Activated T-helper 17 cell treated with anti-CD3 and anti-CD28 coated beads, Interleukin-2, amount 50 U/mL, for 72 hours (primary cell): ENCODE data around the gene DPCD. TPM values are rescaled to one million over a fixed set of nuclear protein-coding genes. Genes with fewer than 3 reads are reported as not detected.

Source experiments
- ATAC-seq: fragments of 150-1000 bp; cut with Tn5 transposase; replicated peaks from 2 replicates; pipeline ENCODE4 v1.10.0; 2021; ENCODE audit warnings: mild to moderate bottlenecking, moderate library complexity
- H3K27ac Mint-ChIP-seq: one replicate; pipeline ENCODE4 v1.8.0; 2022; ENCODE audit warnings: mixed read lengths
- H3K27me3 Mint-ChIP-seq: one replicate; pipeline ENCODE4 v1.8.0; 2022; ENCODE audit warnings: mixed read lengths
- H3K36me3 Mint-ChIP-seq: one replicate; pipeline ENCODE4 v1.8.0; 2022; ENCODE audit warnings: low read depth, mild to moderate bottlenecking, mixed read lengths
- H3K4me1 Mint-ChIP-seq: one replicate; pipeline ENCODE4 v1.8.0; 2022; ENCODE audit warnings: mixed read lengths
- H3K4me3 Mint-ChIP-seq: one replicate; pipeline ENCODE4 v1.8.0; 2022; ENCODE audit warnings: mild to moderate bottlenecking, mixed read lengths
- H3K9me3 Mint-ChIP-seq: one replicate; pipeline ENCODE4 v1.8.0; 2022; ENCODE audit warnings: mixed read lengths
- total RNA-seq, 2 donors: library from RNA; stranded (reverse); gene quantifications; one replicate each; pipeline ENCODE4 v1.2.3, GENCODE V29; 2022

DPCD gene
- 10 to 100 TPM; 10.6 to 19.2 TPM for total RNA-seq

- Mint-ChIP-seq H3K27ac (peak within 1 kb of the TSS; percentile 87), H3K27me3 (no peaks in the 10 kb centered on the region), H3K9me3 (no peaks in the 10 kb centered on the region), H3K4me3 (peak within 1 kb of the TSS; percentile 86), H3K4me1 (no peaks in the 10 kb centered on the region), H3K36me3 (peaks cover 30% of the 10 kb centered on the region)
- peak; percentile 99 for ATAC-seq
Observed at GRCh38 chr10:101587725-101588653, at the start of gene DPCD, which contains the start of gene POLL. TSS of gene DPCD (plus strand) at chr10:101588321. CDS start at chr10:101588337, 16 bp downstream. TSS of gene POLL (minus strand) at chr10:101588257. CDS start at chr10:101587360, 897 bp downstream.

DNA sequence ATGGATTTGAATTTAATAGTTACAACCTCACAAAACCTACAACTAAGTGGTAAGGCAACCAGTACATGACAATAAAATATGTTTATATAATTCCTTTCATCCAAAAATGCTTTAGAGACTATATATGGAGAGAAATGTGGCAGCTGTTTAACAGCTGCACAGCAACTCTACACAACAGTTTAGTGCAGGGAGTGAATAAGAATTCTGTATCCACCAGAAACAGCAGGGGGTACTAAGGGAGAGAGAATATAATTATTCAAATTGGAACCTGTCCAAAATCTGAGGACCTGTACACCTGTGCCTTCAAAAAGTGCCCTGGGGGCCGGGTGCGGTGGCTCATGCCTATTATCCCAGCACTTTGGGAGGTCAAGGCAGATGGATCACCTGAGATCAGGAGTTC lies 49.7 kb upstream of the DPCD start:
- no peak for ATAC-seq
- no peak overlapping the region for H3K4me3 Mint-ChIP-seq
- H3K9me3 Mint-ChIP-seq = no peaks in the 10 kb centered on the region
- H3K4me1 Mint-ChIP-seq = no peaks in the 10 kb centered on the region
- no peaks in the 10 kb centered on the region for H3K27me3 Mint-ChIP-seq
- no peak overlapping the region for H3K27ac Mint-ChIP-seq
- H3K36me3 Mint-ChIP-seq = peaks cover 46% of the 10 kb centered on the region

- Mint-ChIP-seq H3K27ac (no peak overlapping the region), H3K9me3 (no peaks in the 10 kb centered on the region), H3K4me1 (peaks cover 3% of the 10 kb centered on the region), H3K4me3 (no peak overlapping the region), H3K36me3 (peaks cover 32% of the 10 kb centered on the region), H3K27me3 (no peaks in the 10 kb centered on the region)
- ATAC-seq = no peak
Observed at GRCh38 chr10:101545898-101546297, 42.2 kb upstream of the DPCD start.

- peak; percentile 84 for ATAC-seq
- Mint-ChIP-seq H3K4me1 (peaks cover 6% of the 10 kb centered on the region), H3K9me3 (no peaks in the 10 kb centered on the region), H3K36me3 (peaks cover 47% of the 10 kb centered on the region), H3K4me3 (no peak overlapping the region), H3K27ac (peak overlapping the region; percentile 64), H3K27me3 (no peaks in the 10 kb centered on the region)
Observed at GRCh38 chr10:101550965-101551364, 37.2 kb upstream of the DPCD start.

DNA sequence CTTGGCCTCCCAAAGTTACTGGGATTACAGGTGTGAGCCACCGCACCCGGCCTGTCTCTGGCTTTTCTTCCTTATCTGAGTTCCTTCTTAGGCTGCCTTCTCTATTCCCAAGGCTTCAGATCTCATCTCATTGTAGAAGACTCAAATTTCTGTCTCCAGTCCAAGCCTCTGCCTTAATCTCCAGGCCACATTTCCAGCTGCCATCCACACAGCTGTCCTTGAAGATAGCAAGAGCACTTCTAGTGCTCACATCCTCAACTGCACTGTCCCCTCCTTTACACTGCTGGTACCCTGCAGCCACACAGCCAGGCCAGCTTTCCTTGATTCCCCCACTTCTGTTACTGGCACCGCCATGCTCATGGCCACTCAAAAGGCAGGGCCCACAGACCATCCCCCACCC lies 35.7 kb upstream of the DPCD start:
- Mint-ChIP-seq H3K36me3 (peaks cover 42% of the 10 kb centered on the region), H3K9me3 (no peaks in the 10 kb centered on the region), H3K4me1 (peaks cover 7% of the 10 kb centered on the region), H3K4me3 (no peak overlapping the region), H3K27me3 (no peaks in the 10 kb centered on the region), H3K27ac (no peak overlapping the region)
- no peak for ATAC-seq

- H3K4me3 Mint-ChIP-seq = peak overlapping the region; percentile 5
Observed at GRCh38 chr10:101557541-101557940, 30.6 kb upstream of the DPCD start.

GRCh38 chr10:101558204-101558603 lies 29.9 kb upstream of the DPCD start:
- Mint-ChIP-seq H3K9me3 (no peaks in the 10 kb centered on the region), H3K27ac (peak overlapping the region; percentile 32), H3K27me3 (no peaks in the 10 kb centered on the region), H3K36me3 (peaks cover 17% of the 10 kb centered on the region), H3K4me1 (peaks cover 20% of the 10 kb centered on the region), H3K4me3 (peak overlapping the region; percentile 5)
- ATAC-seq = peak; percentile 65

More at GRCh38 chr10:101557541-101557940, 30.6 kb upstream of the DPCD start:
- Mint-ChIP-seq H3K27ac (peak overlapping the region; percentile 32), H3K27me3 (no peaks in the 10 kb centered on the region), H3K9me3 (no peaks in the 10 kb centered on the region), H3K4me1 (peaks cover 20% of the 10 kb centered on the region), H3K36me3 (peaks cover 24% of the 10 kb centered on the region)
- ATAC-seq = no peak

DNA sequence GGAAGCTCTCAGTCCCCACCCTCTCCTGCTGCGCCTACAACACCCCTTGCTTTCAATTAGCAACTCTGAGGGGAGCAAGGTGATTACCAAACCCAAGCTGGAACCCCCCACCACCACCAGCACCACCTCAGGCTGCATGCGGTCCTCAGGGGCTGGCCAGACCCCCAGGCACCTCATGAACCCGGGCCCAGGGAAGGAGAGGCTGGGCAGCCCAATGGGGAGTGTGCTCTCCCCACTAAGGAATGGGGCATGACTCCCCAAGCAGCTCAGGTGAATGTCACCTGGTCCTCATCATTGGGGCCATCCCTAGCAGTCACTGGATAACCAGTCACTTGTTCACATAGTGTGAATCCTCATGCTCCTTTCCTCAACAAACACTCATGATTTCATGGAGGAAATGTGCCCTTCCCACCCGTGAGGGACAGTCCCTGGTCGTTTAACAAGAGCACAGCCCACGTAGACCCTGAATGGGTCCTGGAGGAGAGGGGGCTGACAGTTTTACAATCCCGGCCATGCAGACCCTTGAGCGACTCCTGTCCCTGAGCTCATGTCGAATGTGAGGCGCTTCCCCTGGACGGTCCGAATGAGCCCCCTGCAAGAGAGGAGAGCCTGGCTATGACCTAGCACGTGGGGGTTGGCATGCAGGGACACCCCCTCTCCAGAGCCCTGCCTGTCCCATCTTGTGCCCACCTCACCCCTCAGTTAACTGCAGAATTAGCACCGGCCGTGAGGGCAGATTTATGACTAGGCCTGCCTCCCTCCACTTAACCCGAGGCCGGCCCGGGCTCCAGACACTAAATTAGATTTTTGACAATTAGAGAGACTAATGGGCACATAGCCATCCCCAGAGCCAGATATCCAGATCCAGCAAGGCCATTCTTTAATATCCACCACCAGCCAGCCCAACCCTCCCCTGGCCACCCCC lies 29.2 kb upstream of the DPCD start:
- H3K4me3 Mint-ChIP-seq = no peak overlapping the region
- H3K4me1 Mint-ChIP-seq = peaks cover 20% of the 10 kb centered on the region
- H3K27me3 Mint-ChIP-seq = peaks cover 2% of the 10 kb centered on the region
- H3K27ac Mint-ChIP-seq = peak overlapping the region; percentile 32
- no peaks in the 10 kb centered on the region for H3K9me3 Mint-ChIP-seq
- peaks cover 10% of the 10 kb centered on the region for H3K36me3 Mint-ChIP-seq
- ATAC-seq = no peak

DNA sequence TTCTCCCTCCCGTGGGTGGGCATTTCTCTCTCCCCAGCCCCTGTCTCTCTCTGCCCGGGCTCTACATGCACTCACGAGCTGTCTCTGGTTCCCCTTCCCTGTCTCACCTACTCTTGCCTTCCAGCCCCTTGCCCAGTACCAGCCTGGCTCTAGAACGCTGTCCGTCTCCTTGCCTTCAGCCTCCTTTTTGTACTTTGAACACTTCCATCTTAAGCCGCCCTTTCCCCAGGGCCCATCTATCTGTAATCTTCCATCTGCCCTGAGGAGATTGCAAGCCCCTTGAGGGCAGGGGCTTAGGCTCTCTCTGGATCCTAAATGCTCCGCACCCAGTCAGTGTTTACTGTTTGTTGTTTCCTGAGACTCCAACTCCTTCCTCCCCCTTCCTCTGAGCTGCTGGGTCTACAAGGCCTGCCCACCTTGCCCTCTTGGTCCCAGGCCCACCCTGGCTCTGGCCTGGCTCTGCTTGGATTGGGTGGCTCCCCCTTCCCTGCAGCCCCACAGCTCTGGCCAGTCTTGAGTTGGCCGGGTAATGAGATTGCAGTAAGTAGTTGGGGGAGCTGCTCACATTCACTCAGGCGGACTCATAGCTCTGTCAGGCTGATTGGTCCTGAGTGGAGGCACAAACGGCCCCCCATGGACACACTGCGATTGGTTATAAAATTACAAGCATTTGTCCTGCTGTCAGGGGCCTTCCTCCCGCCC lies 28.4 kb upstream of the DPCD start:
- peaks cover 6% of the 10 kb centered on the region for H3K27me3 Mint-ChIP-seq
- H3K27ac Mint-ChIP-seq = peak overlapping the region; percentile 32

GRCh38 chr10:101560298-101561067 lies 27.6 kb upstream of the DPCD start:
- no peak for ATAC-seq
- Mint-ChIP-seq H3K4me1 (peaks cover 20% of the 10 kb centered on the region), H3K27me3 (peaks cover 12% of the 10 kb centered on the region), H3K9me3 (no peaks in the 10 kb centered on the region), H3K36me3 (no peaks in the 10 kb centered on the region), H3K4me3 (no peak overlapping the region), H3K27ac (peak overlapping the region; percentile 67)

More for the DNA sequence above, 28.4 kb upstream of the DPCD start:
- no peak for ATAC-seq
- Mint-ChIP-seq H3K4me1 (peaks cover 20% of the 10 kb centered on the region), H3K36me3 (peaks cover 1% of the 10 kb centered on the region), H3K9me3 (no peaks in the 10 kb centered on the region), H3K4me3 (no peak overlapping the region)

GRCh38 chr10:101561068-101561915 lies 26.8 kb upstream of the DPCD start:
- ATAC-seq = no peak
- Mint-ChIP-seq H3K4me3 (no peak overlapping the region), H3K27me3 (peaks cover 16% of the 10 kb centered on the region), H3K27ac (peak overlapping the region; percentile 67), H3K4me1 (peaks cover 20% of the 10 kb centered on the region), H3K9me3 (no peaks in the 10 kb centered on the region), H3K36me3 (no peaks in the 10 kb centered on the region)

- H3K9me3 Mint-ChIP-seq = no peaks in the 10 kb centered on the region
- H3K4me1 Mint-ChIP-seq = peaks cover 24% of the 10 kb centered on the region
- ATAC-seq = no peak
- no peak overlapping the region for H3K27ac Mint-ChIP-seq
- peaks cover 23% of the 10 kb centered on the region for H3K27me3 Mint-ChIP-seq
- no peaks in the 10 kb centered on the region for H3K36me3 Mint-ChIP-seq
- H3K4me3 Mint-ChIP-seq = no peak overlapping the region
Observed at GRCh38 chr10:101562231-101562630, 25.9 kb upstream of the DPCD start.

GRCh38 chr10:101563007-101563406 lies 25.1 kb upstream of the DPCD start:
- Mint-ChIP-seq H3K9me3 (no peaks in the 10 kb centered on the region), H3K36me3 (no peaks in the 10 kb centered on the region), H3K27me3 (peaks cover 30% of the 10 kb centered on the region), H3K27ac (no peak overlapping the region), H3K4me3 (no peak overlapping the region), H3K4me1 (peaks cover 19% of the 10 kb centered on the region)
- ATAC-seq = no peak
